Measurements from ENCODE around the gene CERT1.
A peak's percentile ranks its signal among the peaks of the same experiment; 100 is the strongest.

DNA sequence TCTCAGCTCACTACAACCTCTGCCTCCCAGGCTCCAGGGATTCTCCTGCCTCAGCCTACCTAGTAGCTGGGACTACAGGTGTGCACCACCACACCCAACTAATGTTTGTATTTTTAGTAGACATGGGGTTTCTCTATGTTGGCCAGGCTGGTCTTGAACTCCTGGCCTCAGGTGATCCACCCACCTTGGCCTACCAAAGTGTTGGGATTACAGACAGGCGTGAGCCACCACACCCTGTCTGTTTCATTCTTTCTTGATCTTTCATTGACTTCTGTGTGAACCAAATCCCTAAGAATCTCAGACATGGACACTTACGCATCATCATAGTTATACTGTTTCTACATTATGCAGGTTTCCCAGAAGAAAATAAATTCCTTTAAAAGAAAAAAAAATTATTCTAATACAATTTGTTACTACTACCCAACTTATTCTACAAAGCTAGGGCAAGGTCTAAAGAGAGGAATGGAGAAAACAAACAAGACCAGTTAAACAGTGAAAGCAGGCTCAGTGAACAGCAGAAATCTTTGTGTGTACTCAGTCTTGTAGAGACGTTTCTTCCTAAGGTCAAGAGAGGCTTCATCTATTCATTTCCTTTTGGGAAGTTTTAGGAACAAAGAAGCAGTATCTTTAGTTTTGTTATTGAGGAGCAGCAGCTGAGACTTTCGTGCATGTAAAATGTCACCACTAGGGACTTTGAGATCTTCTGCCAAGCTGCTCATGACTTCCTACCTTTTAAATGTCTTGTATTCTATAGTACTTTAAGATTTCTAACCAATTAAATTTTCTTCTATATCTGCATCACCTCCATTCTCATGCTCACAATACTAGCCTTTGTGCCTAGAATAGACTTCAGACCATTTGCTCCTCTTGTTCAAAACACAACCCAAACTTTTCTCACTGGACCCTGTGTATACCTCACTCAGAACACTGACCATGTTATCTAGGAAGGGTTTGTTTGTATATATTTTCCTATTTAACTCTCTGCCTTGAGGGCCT is 180.0 kb downstream of the CERT1 start:
- TF ChIP-seq, protein P1, sequence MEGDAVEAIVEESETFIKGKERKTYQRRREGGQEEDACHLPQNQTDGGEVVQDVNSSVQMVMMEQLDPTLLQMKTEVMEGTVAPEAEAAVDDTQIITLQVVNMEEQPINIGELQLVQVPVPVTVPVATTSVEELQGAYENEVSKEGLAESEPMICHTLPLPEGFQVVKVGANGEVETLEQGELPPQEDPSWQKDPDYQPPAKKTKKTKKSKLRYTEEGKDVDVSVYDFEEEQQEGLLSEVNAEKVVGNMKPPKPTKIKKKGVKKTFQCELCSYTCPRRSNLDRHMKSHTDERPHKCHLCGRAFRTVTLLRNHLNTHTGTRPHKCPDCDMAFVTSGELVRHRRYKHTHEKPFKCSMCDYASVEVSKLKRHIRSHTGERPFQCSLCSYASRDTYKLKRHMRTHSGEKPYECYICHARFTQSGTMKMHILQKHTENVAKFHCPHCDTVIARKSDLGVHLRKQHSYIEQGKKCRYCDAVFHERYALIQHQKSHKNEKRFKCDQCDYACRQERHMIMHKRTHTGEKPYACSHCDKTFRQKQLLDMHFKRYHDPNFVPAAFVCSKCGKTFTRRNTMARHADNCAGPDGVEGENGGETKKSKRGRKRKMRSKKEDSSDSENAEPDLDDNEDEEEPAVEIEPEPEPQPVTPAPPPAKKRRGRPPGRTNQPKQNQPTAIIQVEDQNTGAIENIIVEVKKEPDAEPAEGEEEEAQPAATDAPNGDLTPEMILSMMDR (conservative IDR thresholded peaks at IDR 0.05): peak; percentile 23; the same call in 1 of the 2 replicates
- TF ChIP-seq ZFX (IDR thresholded peaks at IDR 0.05): no peak
